ENCODE results near the gene BCL2L1. TPM values are rescaled to one million over a fixed set of nuclear protein-coding genes. Genes with fewer than 3 reads are reported as not detected.

BCL2L1 gene
- total and polyA plus RNA-seq, 2 donors (not counting 1 experiment from before 2014, with no cell fraction given), result 61.8 to 77.1 TPM

GRCh38 chr20:31685853-31686643 lies 36.6 kb downstream of the BCL2L1 start:
- Histone ChIP-seq H3K9ac (ENCODE audit: insufficient read depth, low read length) (no peak overlapping the region), H4K20me1 (ENCODE audit: control insufficient read depth, extremely low read depth, insufficient read depth, low read length) (no peaks in the 10 kb centered on the region), H2AFZ (ENCODE audit: low read length) (no peak overlapping the region), H3K36me3 (ENCODE audit: control insufficient read depth, insufficient read depth, low read length) (no peaks in the 10 kb centered on the region), H3K27ac (ENCODE audit: insufficient read depth, low read length) (no peak overlapping the region), H3K4me3 (replicated peaks in 1 of 4; ENCODE audit: control extremely low read depth in 1 of 4, insufficient read depth in 1 of 4, low read depth in 3 of 4, low read length in 4 of 4) (no peak overlapping the region), H3K4me2 (ENCODE audit: extremely low read depth, insufficient read depth, low read length) (no peak overlapping the region), H3K27me3 (ENCODE audit: control insufficient read depth, insufficient read depth, low read length) (no peaks in the 10 kb centered on the region), H3K79me2 (ENCODE audit: control insufficient read depth, insufficient read depth, low read length) (peaks cover 67% of the 10 kb centered on the region), H3K9me3 (ENCODE audit: control insufficient read depth, insufficient read depth, low read depth, low read length) (no peaks in the 10 kb centered on the region), H3K4me1 (ENCODE audit: control insufficient read depth, extremely low read depth, insufficient read depth, low read length) (peaks cover 4% of the 10 kb centered on the region)
- no peak for DNase-seq (ENCODE audit: low read depth in 2 of 2)
- TF ChIP-seq CTCF (conservative IDR thresholded peaks at IDR 0.05 in 1 of 2, IDR thresholded peaks at IDR 0.05 in 1 of 2; ENCODE audit: low read depth in 1 of 2, low read length in 2 of 2) (no peak), EZH2 (IDR thresholded peaks at IDR 0.05; ENCODE audit: low read length, missing control alignments) (no peak)

GRCh38 chr20:31684153-31685015 lies 38.3 kb downstream of the BCL2L1 start:
- Histone ChIP-seq H3K79me2 (ENCODE audit: control insufficient read depth, insufficient read depth, low read length) (peaks cover 68% of the 10 kb centered on the region), H3K4me2 (ENCODE audit: extremely low read depth, insufficient read depth, low read length) (no peak overlapping the region), H3K27me3 (ENCODE audit: control insufficient read depth, insufficient read depth, low read length) (no peaks in the 10 kb centered on the region), H2AFZ (ENCODE audit: low read length) (no peak overlapping the region), H3K4me3 (replicated peaks in 1 of 4; ENCODE audit: control extremely low read depth in 1 of 4, insufficient read depth in 1 of 4, low read depth in 3 of 4, low read length in 4 of 4) (no peak overlapping the region), H3K4me1 (ENCODE audit: control insufficient read depth, extremely low read depth, insufficient read depth, low read length) (peaks cover 4% of the 10 kb centered on the region), H3K36me3 (ENCODE audit: control insufficient read depth, insufficient read depth, low read length) (no peaks in the 10 kb centered on the region), H3K9ac (ENCODE audit: insufficient read depth, low read length) (no peak overlapping the region), H3K27ac (ENCODE audit: insufficient read depth, low read length) (no peak overlapping the region), H4K20me1 (ENCODE audit: control insufficient read depth, extremely low read depth, insufficient read depth, low read length) (no peaks in the 10 kb centered on the region), H3K9me3 (ENCODE audit: control insufficient read depth, insufficient read depth, low read depth, low read length) (no peaks in the 10 kb centered on the region)
- TF ChIP-seq EZH2 (IDR thresholded peaks at IDR 0.05; ENCODE audit: low read length, missing control alignments) (no peak), CTCF (conservative IDR thresholded peaks at IDR 0.05 in 1 of 2, IDR thresholded peaks at IDR 0.05 in 1 of 2; ENCODE audit: low read depth in 1 of 2, low read length in 2 of 2) (no peak)
- DNase-seq (ENCODE audit: low read depth in 2 of 2), result peak in 1 of 2 donors; percentile 18

DNA sequence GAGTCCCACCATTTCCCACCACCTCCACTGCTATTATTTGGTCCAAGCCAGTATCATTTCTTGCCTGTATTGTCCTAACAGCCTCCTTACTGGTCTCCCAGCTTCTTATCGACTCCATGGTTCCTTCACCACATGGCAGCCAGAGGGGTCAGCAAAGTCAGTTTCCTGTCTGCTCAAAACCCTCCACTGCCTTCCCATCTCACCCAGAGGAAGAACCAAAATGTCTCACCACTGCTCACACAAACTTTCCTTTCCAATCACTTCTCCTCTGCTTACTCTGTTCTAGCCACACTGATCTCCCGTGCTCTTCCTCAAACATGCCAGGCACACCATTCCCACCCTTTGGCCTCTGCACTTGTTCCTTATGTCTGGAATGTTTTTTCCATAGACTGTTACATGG lies 39.7 kb downstream of the BCL2L1 start:
- H4K20me1 ChIP-seq (ENCODE audit: control insufficient read depth, extremely low read depth, insufficient read depth, low read length), result no peaks in the 10 kb centered on the region
- H3K36me3 ChIP-seq (ENCODE audit: control insufficient read depth, insufficient read depth, low read length), result peaks cover 4% of the 10 kb centered on the region
- TF ChIP-seq CTCF (conservative IDR thresholded peaks at IDR 0.05 in 1 of 2, IDR thresholded peaks at IDR 0.05 in 1 of 2; ENCODE audit: low read depth in 1 of 2, low read length in 2 of 2), result no peak
- no peak for TF ChIP-seq EZH2 (IDR thresholded peaks at IDR 0.05; ENCODE audit: low read length, missing control alignments)

More for the DNA sequence above, 39.7 kb downstream of the BCL2L1 start:
- Histone ChIP-seq H3K79me2 (ENCODE audit: control insufficient read depth, insufficient read depth, low read length) (peaks cover 74% of the 10 kb centered on the region), H2AFZ (ENCODE audit: low read length) (no peak overlapping the region), H3K9me3 (ENCODE audit: control insufficient read depth, insufficient read depth, low read depth, low read length) (no peaks in the 10 kb centered on the region), H3K4me1 (ENCODE audit: control insufficient read depth, extremely low read depth, insufficient read depth, low read length) (peaks cover 11% of the 10 kb centered on the region), H3K4me2 (ENCODE audit: extremely low read depth, insufficient read depth, low read length) (no peak overlapping the region), H3K27ac (ENCODE audit: insufficient read depth, low read length) (no peak overlapping the region), H3K9ac (ENCODE audit: insufficient read depth, low read length) (no peak overlapping the region), H3K4me3 (replicated peaks in 1 of 4; ENCODE audit: control extremely low read depth in 1 of 4, insufficient read depth in 1 of 4, low read depth in 3 of 4, low read length in 4 of 4) (no peak overlapping the region), H3K27me3 (ENCODE audit: control insufficient read depth, insufficient read depth, low read length) (no peaks in the 10 kb centered on the region)
- DNase-seq (ENCODE audit: low read depth in 2 of 2), result no peak
